ENCODE results near the gene GRAMD2B. TPM values are rescaled to one million over a fixed set of nuclear protein-coding genes. Genes with fewer than 3 reads are reported as not detected.
A peak's percentile ranks its signal among the peaks of the same experiment; 100 is the strongest.
"Not testable (repeated sequence)": the region's sequence is repeated elsewhere in the genome, so short reads cannot be mapped to it uniquely, and the experiment has no call there.

GRAMD2B gene
- polyA plus RNA-seq, 1 donor: 54.2 TPM

DNA sequence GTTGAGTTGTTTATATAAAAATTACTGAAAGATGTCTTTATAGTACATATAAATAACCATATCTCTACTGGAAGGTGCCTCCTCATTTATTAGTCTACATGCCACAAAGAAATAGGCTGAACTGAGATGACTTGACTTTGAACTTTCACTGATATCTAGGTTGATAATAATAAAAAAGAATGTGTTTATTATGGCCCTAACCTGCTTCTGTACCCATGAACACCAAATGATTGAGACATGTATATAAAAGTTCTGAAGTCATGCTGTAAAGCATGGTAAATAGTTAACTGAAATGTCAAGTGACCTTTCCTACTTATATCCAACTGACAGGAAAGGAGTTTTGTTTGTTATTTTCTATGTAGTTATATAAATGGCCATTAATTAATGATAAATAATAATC is 33.2 kb upstream of the GRAMD2B start:
- peak overlapping the region; percentile 73 for H3K27ac ChIP-seq (ENCODE audit: low read length)

DNA sequence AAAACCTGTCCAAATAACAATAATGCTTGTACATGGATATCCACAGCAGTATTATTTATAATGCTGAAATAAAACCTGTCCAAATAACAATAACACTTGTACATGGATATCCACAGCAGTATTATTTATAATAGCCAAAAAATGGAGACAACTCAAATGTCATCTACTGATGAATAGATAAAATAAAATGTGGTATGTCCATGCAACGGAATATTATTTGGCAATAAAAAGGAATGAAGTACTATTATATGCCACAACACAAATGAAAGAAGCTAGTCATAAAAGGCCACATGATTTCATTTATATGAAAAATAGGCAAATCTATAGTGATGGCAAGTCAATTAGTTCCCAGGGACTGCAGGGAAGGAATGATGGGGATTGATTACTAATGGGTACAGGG is 31.8 kb upstream of the GRAMD2B start:
- Histone ChIP-seq H3K4me3 (ENCODE audit: low read length) (no peak overlapping the region), H3K9me3 (ENCODE audit: control insufficient read depth, low read depth, low read length) (no peaks in the 10 kb centered on the region), H3K36me3 (ENCODE audit: control insufficient read depth, insufficient read depth, low read length) (peaks cover 3% of the 10 kb centered on the region), H3K4me1 (ENCODE audit: control insufficient read depth, insufficient read depth, low read length) (peaks cover 16% of the 10 kb centered on the region), H3K27ac (ENCODE audit: low read length) (no peak overlapping the region), H3K27me3 (ENCODE audit: control insufficient read depth, insufficient read depth, low read length) (no peaks in the 10 kb centered on the region)
- 100% methylated on average over 1 of the region's 1 CpG for WGBS (ENCODE audit: insufficient coverage, low lambda C conversion rate)
- DNase-seq: no peak

More for the DNA sequence above, 33.2 kb upstream of the GRAMD2B start:
- Histone ChIP-seq H3K27me3 (ENCODE audit: control insufficient read depth, insufficient read depth, low read length) (no peaks in the 10 kb centered on the region), H3K4me1 (ENCODE audit: control insufficient read depth, insufficient read depth, low read length) (peaks cover 16% of the 10 kb centered on the region), H3K9me3 (ENCODE audit: control insufficient read depth, low read depth, low read length) (no peaks in the 10 kb centered on the region), H3K4me3 (ENCODE audit: low read length) (no peak overlapping the region), H3K36me3 (ENCODE audit: control insufficient read depth, insufficient read depth, low read length) (peaks cover 3% of the 10 kb centered on the region)
- DNase-seq: peak; percentile 75 to 88

DNA sequence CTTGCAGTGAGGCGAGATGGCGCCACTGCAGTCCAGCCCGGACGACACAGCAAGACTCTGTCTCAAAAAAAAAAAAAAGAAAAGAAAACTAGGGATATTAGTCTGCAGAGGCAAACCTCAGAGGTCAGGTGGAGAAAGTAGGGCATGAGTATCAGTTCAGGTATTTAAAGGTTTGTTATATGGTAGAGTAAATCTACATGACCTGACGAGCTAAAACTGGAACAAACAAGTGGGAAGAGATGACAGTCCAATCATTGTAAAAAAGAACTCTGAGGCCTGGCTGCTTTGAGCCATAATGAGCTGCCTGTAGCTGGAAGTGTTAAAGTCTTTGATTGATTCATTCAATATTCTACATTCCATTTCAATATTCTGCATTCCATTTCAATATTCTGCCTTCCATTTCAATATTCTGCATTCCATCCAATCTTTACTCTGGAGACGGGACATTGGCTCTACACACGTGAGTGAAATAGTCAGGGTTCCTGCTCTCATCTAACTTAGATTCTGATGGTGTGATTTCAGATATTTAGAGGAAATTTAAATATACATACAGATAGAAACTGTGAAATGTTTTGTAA is 28.9 kb upstream of the GRAMD2B start:
- 80% methylated on average over 2 of the region's 7 CpGs for WGBS (ENCODE audit: insufficient coverage, low lambda C conversion rate)
- no peak for DNase-seq
- H3K4me1 ChIP-seq (ENCODE audit: control insufficient read depth, insufficient read depth, low read length): peaks cover 16% of the 10 kb centered on the region
- H3K27ac ChIP-seq (ENCODE audit: low read length): no peak overlapping the region
- H3K36me3 ChIP-seq (ENCODE audit: control insufficient read depth, insufficient read depth, low read length): peaks cover 4% of the 10 kb centered on the region
- H3K9me3 ChIP-seq (ENCODE audit: control insufficient read depth, low read depth, low read length): peaks cover 12% of the 10 kb centered on the region
- no peak overlapping the region for H3K4me3 ChIP-seq (ENCODE audit: low read length)
- no peaks in the 10 kb centered on the region for H3K27me3 ChIP-seq (ENCODE audit: control insufficient read depth, insufficient read depth, low read length)

DNA sequence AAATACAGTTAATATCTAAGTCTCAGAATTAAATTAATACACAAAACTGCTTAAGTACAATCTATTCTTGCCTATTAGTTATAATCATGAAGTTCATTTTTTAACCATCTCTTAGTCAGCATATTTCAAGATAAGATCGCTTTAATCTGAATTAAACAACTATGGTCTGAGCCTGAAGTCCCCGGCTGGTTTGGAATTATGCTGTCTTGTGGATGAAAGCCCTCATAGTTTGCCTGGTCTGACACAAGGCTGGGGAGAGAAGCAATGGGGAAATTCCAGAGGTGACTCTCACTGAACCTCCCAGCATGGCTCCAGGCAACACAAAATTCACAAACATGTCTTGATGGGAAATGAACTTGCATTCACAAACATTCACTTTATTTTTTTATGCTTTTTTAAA is 28.0 kb upstream of the GRAMD2B start:
- H3K4me3 ChIP-seq (ENCODE audit: low read length): no peak overlapping the region
- peaks cover 12% of the 10 kb centered on the region for H3K4me1 ChIP-seq (ENCODE audit: control insufficient read depth, insufficient read depth, low read length)
- H3K36me3 ChIP-seq (ENCODE audit: control insufficient read depth, insufficient read depth, low read length): peaks cover 5% of the 10 kb centered on the region
- H3K27ac ChIP-seq (ENCODE audit: low read length): no peak overlapping the region
- no peaks in the 10 kb centered on the region for H3K27me3 ChIP-seq (ENCODE audit: control insufficient read depth, insufficient read depth, low read length)
- DNase-seq: no peak
- WGBS (ENCODE audit: insufficient coverage, low lambda C conversion rate): no CpG with 5 or more reads among the region's 2 CpGs
- peaks cover 20% of the 10 kb centered on the region for H3K9me3 ChIP-seq (ENCODE audit: control insufficient read depth, low read depth, low read length)

DNA sequence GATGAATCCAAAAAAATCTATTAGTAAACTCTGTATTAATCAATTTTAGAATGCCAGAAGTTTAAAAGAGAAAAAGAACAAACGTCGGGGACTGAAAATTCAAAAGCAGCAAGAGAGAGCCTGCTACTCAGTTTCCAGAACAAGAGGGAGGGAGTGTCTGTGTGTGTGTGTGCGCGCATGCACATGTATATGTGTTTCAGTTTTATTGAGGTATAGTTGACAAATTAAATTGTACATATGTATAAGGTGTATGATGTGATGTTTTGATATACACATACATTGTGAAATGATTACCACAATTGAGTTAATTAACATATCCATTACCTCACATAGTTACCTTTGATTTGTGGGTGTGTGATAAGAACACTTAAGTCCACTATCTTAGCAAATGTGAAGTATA is 27.6 kb upstream of the GRAMD2B start:
- DNase-seq: no peak
- H3K27ac ChIP-seq (ENCODE audit: low read length): no peak overlapping the region
- H3K4me3 ChIP-seq (ENCODE audit: low read length): no peak overlapping the region
- H3K36me3 ChIP-seq (ENCODE audit: control insufficient read depth, insufficient read depth, low read length): peaks cover 5% of the 10 kb centered on the region
- peaks cover 9% of the 10 kb centered on the region for H3K4me1 ChIP-seq (ENCODE audit: control insufficient read depth, insufficient read depth, low read length)
- H3K27me3 ChIP-seq (ENCODE audit: control insufficient read depth, insufficient read depth, low read length): no peaks in the 10 kb centered on the region
- peaks cover 20% of the 10 kb centered on the region for H3K9me3 ChIP-seq (ENCODE audit: control insufficient read depth, low read depth, low read length)
- WGBS (ENCODE audit: insufficient coverage, low lambda C conversion rate): no CpG with 5 or more reads among the region's 4 CpGs

DNA sequence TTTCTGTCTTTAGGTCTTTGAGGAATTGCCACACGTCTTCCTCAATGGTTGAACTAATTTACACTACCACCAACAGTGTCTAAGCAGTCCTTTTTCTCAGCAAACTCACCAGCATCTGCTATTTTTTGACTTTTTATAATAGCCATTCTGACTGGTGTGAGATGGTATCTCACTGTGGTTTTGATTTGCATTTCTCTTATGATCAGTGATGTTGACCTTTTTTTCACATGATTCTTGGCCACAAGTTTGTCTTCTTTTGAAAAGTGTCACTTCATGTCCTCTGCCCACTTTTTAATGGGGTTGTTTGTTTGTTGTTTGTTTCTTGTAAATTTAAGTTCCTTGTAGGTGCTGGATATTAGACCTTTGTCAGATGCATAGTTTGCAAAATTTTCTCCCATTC is 26.5 kb upstream of the GRAMD2B start:
- not testable (repeated sequence) for H3K27ac ChIP-seq (ENCODE audit: low read length); H3K4me3 ChIP-seq (ENCODE audit: low read length); DNase-seq; H3K27me3 ChIP-seq (ENCODE audit: control insufficient read depth, insufficient read depth, low read length); H3K36me3 ChIP-seq (ENCODE audit: control insufficient read depth, insufficient read depth, low read length); H3K4me1 ChIP-seq (ENCODE audit: control insufficient read depth, insufficient read depth, low read length)
- no CpG with 5 or more reads among the region's 1 CpG for WGBS (ENCODE audit: insufficient coverage, low lambda C conversion rate)
- peaks cover 27% of the 10 kb centered on the region for H3K9me3 ChIP-seq (ENCODE audit: control insufficient read depth, low read depth, low read length)

DNA sequence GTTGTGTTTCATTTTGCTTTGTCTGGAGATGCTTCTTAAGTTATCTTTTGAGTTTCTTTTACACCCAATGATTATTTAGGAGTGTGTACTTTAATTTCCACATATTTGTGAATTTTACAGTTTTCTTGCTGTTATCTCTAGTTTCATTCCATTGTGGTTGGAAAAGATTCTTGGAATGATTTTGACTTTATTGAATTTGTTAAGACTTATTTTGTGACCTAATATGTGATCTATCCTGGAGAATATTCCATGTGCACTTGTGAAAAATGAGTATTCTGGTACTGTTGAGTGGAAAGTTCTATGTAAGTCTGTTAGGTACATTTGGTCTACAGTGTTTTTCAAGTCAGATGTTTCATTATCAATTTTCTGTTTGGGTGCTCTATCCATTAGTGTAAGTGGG is 24.4 kb upstream of the GRAMD2B start:
- no peaks in the 10 kb centered on the region for H3K27me3 ChIP-seq (ENCODE audit: control insufficient read depth, insufficient read depth, low read length)
- no peak overlapping the region for H3K4me3 ChIP-seq (ENCODE audit: low read length)
- no peak overlapping the region for H3K27ac ChIP-seq (ENCODE audit: low read length)
- H3K4me1 ChIP-seq (ENCODE audit: control insufficient read depth, insufficient read depth, low read length): no peaks in the 10 kb centered on the region
- DNase-seq: no peak
- peaks cover 2% of the 10 kb centered on the region for H3K36me3 ChIP-seq (ENCODE audit: control insufficient read depth, insufficient read depth, low read length)
- H3K9me3 ChIP-seq (ENCODE audit: control insufficient read depth, low read depth, low read length): peaks cover 33% of the 10 kb centered on the region

DNA sequence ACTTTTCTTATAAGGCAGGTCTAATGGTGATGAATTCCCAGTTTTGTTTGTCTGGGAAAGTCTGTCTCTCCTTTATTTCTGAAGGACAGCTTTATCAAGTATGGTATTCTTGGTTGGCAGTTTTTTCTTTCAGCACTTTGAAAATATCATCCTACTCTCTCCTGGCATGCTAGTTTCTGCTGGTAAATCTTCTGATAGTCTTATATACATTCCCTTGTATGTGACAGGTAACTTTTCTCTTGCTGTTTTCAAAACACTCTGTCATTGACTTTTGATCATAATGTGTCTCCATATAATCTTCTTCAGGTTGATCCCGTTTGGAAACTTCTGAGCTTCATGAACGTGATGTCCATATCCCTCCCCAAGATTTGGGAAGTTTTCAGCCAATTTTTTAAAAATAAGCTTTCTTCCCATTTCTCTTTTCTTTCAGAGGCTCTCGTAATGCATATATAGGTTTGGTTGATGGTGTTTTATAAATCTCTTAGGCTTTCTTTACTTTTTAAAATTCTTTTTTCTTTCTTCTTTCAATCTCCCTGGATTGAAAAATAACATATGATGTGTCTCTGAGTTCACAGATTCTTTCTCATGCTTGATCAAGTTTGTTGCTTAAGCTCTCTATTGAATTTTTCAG is 22.5 kb upstream of the GRAMD2B start:
- Histone ChIP-seq H3K4me1 (ENCODE audit: control insufficient read depth, insufficient read depth, low read length) (no peaks in the 10 kb centered on the region), H3K9me3 (ENCODE audit: control insufficient read depth, low read depth, low read length) (peaks cover 33% of the 10 kb centered on the region), H3K36me3 (ENCODE audit: control insufficient read depth, insufficient read depth, low read length) (peaks cover 2% of the 10 kb centered on the region), H3K27ac (ENCODE audit: low read length) (no peak overlapping the region), H3K27me3 (ENCODE audit: control insufficient read depth, insufficient read depth, low read length) (no peaks in the 10 kb centered on the region), H3K4me3 (ENCODE audit: low read length) (no peak overlapping the region)
- 100% methylated on average over 3 of the region's 3 CpGs for WGBS (ENCODE audit: insufficient coverage, low lambda C conversion rate)
- no peak for DNase-seq

DNA sequence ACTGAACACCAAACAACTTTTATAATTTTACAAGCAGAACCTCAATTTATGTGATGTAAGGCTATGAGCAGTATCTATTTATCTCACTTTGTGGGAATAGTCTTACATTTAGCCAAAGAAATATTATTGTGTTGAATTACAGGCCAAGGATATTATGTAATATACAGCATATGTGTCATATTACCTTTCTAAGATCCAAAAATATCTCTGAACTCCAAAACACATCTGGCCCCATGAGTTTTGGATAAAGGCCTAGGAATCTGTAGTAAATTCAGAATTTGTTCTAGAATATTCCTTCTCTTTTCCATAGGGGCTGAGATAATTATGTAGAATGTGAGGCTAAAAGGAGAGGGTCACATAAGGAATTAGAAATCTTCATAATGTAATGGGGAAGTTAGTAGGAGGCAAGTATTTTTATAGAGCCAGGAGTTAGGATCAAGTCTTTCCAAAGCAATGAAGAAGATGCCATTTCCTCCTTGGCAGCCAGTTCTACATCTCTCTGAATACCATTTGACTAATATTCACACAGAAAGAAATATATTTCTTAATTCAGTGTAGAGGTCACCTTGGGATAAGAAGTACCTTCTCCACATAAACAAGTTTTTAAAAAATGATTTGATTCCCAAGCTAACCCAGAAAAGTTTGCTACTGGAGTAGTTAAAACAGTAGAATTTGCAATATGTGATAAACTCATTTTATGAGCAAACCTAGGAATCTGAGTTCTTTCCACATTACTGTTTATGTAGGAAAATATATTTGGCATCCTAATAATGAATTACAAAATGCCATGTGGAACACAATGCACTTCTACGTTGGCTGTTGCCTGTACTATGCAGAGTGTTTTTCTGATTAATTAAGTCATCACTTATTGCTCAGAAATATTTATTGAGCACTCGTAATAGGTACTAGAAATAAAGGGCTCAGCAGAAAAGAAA is 20.3 kb upstream of the GRAMD2B start:
- Histone ChIP-seq H3K4me3 (ENCODE audit: low read length) (no peak overlapping the region), H3K36me3 (ENCODE audit: control insufficient read depth, insufficient read depth, low read length) (peaks cover 2% of the 10 kb centered on the region), H3K27me3 (ENCODE audit: control insufficient read depth, insufficient read depth, low read length) (no peaks in the 10 kb centered on the region), H3K4me1 (ENCODE audit: control insufficient read depth, insufficient read depth, low read length) (no peaks in the 10 kb centered on the region), H3K27ac (ENCODE audit: low read length) (no peak overlapping the region), H3K9me3 (ENCODE audit: control insufficient read depth, low read depth, low read length) (peaks cover 32% of the 10 kb centered on the region)
- WGBS (ENCODE audit: insufficient coverage, low lambda C conversion rate): no CpG with 5 or more reads among the region's 2 CpGs
- no peak for DNase-seq

DNA sequence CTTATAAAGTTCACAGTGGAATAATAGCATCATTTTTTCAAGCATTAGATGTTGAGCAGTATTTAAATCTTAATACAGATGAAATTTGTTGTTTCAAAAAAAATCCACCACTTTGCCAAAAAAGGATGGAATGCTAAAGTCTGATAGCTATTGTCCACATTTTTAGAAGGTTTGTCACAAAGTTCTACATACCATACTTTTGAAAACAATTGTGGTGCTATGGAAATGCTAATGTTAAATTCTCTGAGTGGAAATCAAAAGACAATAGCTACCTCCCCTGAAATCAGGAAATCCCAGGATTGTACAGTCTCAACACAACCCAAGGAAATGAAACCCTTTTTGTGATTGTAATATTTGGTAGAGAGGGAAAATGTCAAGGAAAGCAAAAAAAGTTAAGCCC is 19.3 kb upstream of the GRAMD2B start:
- no peak overlapping the region for H3K27ac ChIP-seq (ENCODE audit: low read length)

More for the DNA sequence above, 19.3 kb upstream of the GRAMD2B start:
- no peak for DNase-seq
- Histone ChIP-seq H3K4me1 (ENCODE audit: control insufficient read depth, insufficient read depth, low read length) (no peaks in the 10 kb centered on the region), H3K27me3 (ENCODE audit: control insufficient read depth, insufficient read depth, low read length) (no peaks in the 10 kb centered on the region), H3K36me3 (ENCODE audit: control insufficient read depth, insufficient read depth, low read length) (peaks cover 2% of the 10 kb centered on the region), H3K4me3 (ENCODE audit: low read length) (no peak overlapping the region), H3K9me3 (ENCODE audit: control insufficient read depth, low read depth, low read length) (peaks cover 23% of the 10 kb centered on the region)

Measured in large intestine (tissue), 3 donors.